Large intestine (tissue), 3 donors: Measurements from ENCODE around the gene CHD6. TPM values are rescaled to one million over a fixed set of nuclear protein-coding genes. Genes with fewer than 3 reads are reported as not detected.
A peak's percentile ranks its signal among the peaks of the same experiment; 100 is the strongest.

ENCODE experiments used
- DNase-seq, 2 donors: peaks; one replicate each; pipeline versions ENCODE4 v3.0.0 to v3.0.0-alpha.2; 2013
- H3K27ac ChIP-seq: one replicate; pipeline ENCODE4 v1.5.1; 2013; ENCODE audit warnings: low read length
- H3K27me3 ChIP-seq: 2 replicates; pipeline ENCODE4 v1.6.1; 2013; ENCODE audit warnings: low read length; ENCODE audit not compliant: control insufficient read depth, insufficient read depth
- H3K36me3 ChIP-seq: 2 replicates; pipeline ENCODE4 v1.6.1; 2013; ENCODE audit warnings: low read length; ENCODE audit not compliant: control insufficient read depth, insufficient read depth
- H3K4me1 ChIP-seq: one replicate; pipeline ENCODE4 v1.6.1; 2013; ENCODE audit warnings: low read length; ENCODE audit not compliant: control insufficient read depth, insufficient read depth
- H3K4me3 ChIP-seq: one replicate; pipeline ENCODE4 v1.5.1; 2013; ENCODE audit warnings: low read length
- H3K9me3 ChIP-seq: one replicate; pipeline ENCODE4 v1.6.1; 2013; ENCODE audit warnings: mild to moderate bottlenecking, low read depth, low read length, moderate library complexity; ENCODE audit not compliant: control insufficient read depth
- WGBS: methylation state at CpG from one replicate; pipeline ENCODE4 v1.1.5; 2013; ENCODE audit warnings: low lambda C conversion rate; ENCODE audit not compliant: insufficient coverage; 5-methylcytosine and 5-hydroxymethylcytosine counted together
- polyA plus RNA-seq: library from polyadenylated mRNA; unstranded; fragments of 120-200 nt; gene quantifications from one replicate; pipeline ENCODE4 v1.2.1, GENCODE V29; 2013

Gene CHD6
- polyA plus RNA-seq, 1 donor: 24.0 TPM

- H3K27ac ChIP-seq: peak overlapping the region; percentile 59
- H3K36me3 ChIP-seq: peaks cover 46% of the 10 kb centered on the region
- no peak for DNase-seq
- peaks cover 9% of the 10 kb centered on the region for H3K4me1 ChIP-seq
- no peaks in the 10 kb centered on the region for H3K27me3 ChIP-seq
- H3K9me3 ChIP-seq: no peaks in the 10 kb centered on the region
- WGBS: no CpG with 5 or more reads among the region's 1 CpG
- H3K4me3 ChIP-seq: no peak overlapping the region
These were observed 190.3 kb downstream of the CHD6 start for GRCh38 chr20:41427833-41428232.

GRCh38 chr20:41426976-41427375 lies 191.2 kb downstream of the CHD6 start:
- peaks cover 54% of the 10 kb centered on the region for H3K36me3 ChIP-seq
- no peak overlapping the region for H3K27ac ChIP-seq
- no peaks in the 10 kb centered on the region for H3K9me3 ChIP-seq
- no peak overlapping the region for H3K4me3 ChIP-seq
- no CpG with 5 or more reads among the region's 8 CpGs for WGBS
- no peaks in the 10 kb centered on the region for H3K27me3 ChIP-seq
- H3K4me1 ChIP-seq: peaks cover 9% of the 10 kb centered on the region
- DNase-seq: no peak

GRCh38 chr20:41426086-41426830 lies 191.9 kb downstream of the CHD6 start:
- no peak for DNase-seq
- no peaks in the 10 kb centered on the region for H3K27me3 ChIP-seq
- H3K36me3 ChIP-seq: peaks cover 60% of the 10 kb centered on the region
- H3K4me3 ChIP-seq: no peak overlapping the region
- no peak overlapping the region for H3K27ac ChIP-seq
- peaks cover 9% of the 10 kb centered on the region for H3K4me1 ChIP-seq
- 60% methylated on average over 1 of the region's 11 CpGs for WGBS
- no peaks in the 10 kb centered on the region for H3K9me3 ChIP-seq

- WGBS: 86% methylated on average over 1 of the region's 10 CpGs
- no peak overlapping the region for H3K4me3 ChIP-seq
- no peaks in the 10 kb centered on the region for H3K9me3 ChIP-seq
- H3K27ac ChIP-seq: no peak overlapping the region
- DNase-seq: peak in 1 of 2 donors; percentile 45
- H3K4me1 ChIP-seq: peaks cover 9% of the 10 kb centered on the region
- peaks cover 64% of the 10 kb centered on the region for H3K36me3 ChIP-seq
- no peaks in the 10 kb centered on the region for H3K27me3 ChIP-seq
These were observed 192.8 kb downstream of the CHD6 start for GRCh38 chr20:41425180-41425884.

GRCh38 chr20:41424546-41424945 lies 193.6 kb downstream of the CHD6 start:
- 40% methylated on average over 1 of the region's 1 CpG for WGBS
- no peak overlapping the region for H3K4me3 ChIP-seq
- H3K4me1 ChIP-seq: peaks cover 9% of the 10 kb centered on the region
- no peaks in the 10 kb centered on the region for H3K27me3 ChIP-seq
- H3K9me3 ChIP-seq: no peaks in the 10 kb centered on the region
- peaks cover 63% of the 10 kb centered on the region for H3K36me3 ChIP-seq
- no peak for DNase-seq
- H3K27ac ChIP-seq: no peak overlapping the region

GRCh38 chr20:41424011-41424410 lies 194.2 kb downstream of the CHD6 start:
- peaks cover 9% of the 10 kb centered on the region for H3K4me1 ChIP-seq
- H3K4me3 ChIP-seq: no peak overlapping the region
- WGBS: 71% methylated on average over 1 of the region's 3 CpGs
- peaks cover 61% of the 10 kb centered on the region for H3K36me3 ChIP-seq
- H3K27me3 ChIP-seq: no peaks in the 10 kb centered on the region
- no peak overlapping the region for H3K27ac ChIP-seq
- H3K9me3 ChIP-seq: no peaks in the 10 kb centered on the region
- no peak for DNase-seq

GRCh38 chr20:41422953-41423352 lies 195.2 kb downstream of the CHD6 start:
- Histone ChIP-seq H3K4me3 (no peak overlapping the region), H3K36me3 (peaks cover 66% of the 10 kb centered on the region), H3K4me1 (peaks cover 4% of the 10 kb centered on the region), H3K27me3 (no peaks in the 10 kb centered on the region), H3K27ac (no peak overlapping the region), H3K9me3 (no peaks in the 10 kb centered on the region)
- peak in 1 of 2 donors; percentile 52 for DNase-seq
- WGBS: no CpG with 5 or more reads among the region's 2 CpGs

GRCh38 chr20:41418739-41419293 lies 199.4 kb downstream of the CHD6 start:
- Histone ChIP-seq H3K27me3 (no peaks in the 10 kb centered on the region), H3K4me1 (no peaks in the 10 kb centered on the region), H3K27ac (no peak overlapping the region), H3K4me3 (no peak overlapping the region), H3K9me3 (no peaks in the 10 kb centered on the region), H3K36me3 (peaks cover 82% of the 10 kb centered on the region)
- WGBS: 40% methylated on average over 1 of the region's 7 CpGs
- DNase-seq: no peak

GRCh38 chr20:41418031-41418430 lies 200.1 kb downstream of the CHD6 start:
- Histone ChIP-seq H3K4me1 (no peaks in the 10 kb centered on the region), H3K9me3 (no peaks in the 10 kb centered on the region), H3K36me3 (peaks cover 85% of the 10 kb centered on the region), H3K4me3 (no peak overlapping the region), H3K27me3 (no peaks in the 10 kb centered on the region), H3K27ac (no peak overlapping the region)
- 100% methylated on average over 1 of the region's 5 CpGs for WGBS
- DNase-seq: no peak

GRCh38 chr20:41415191-41415590 lies 203.0 kb downstream of the CHD6 start:
- DNase-seq: no peak
- Histone ChIP-seq H3K4me1 (no peaks in the 10 kb centered on the region), H3K27ac (no peak overlapping the region), H3K27me3 (no peaks in the 10 kb centered on the region), H3K36me3 (peaks cover 80% of the 10 kb centered on the region), H3K9me3 (no peaks in the 10 kb centered on the region), H3K4me3 (no peak overlapping the region)
- WGBS: no CpG with 5 or more reads among the region's 8 CpGs
